Ovary (tissue), 3 donors: ENCODE measurements around the gene CD28.

Experiments used
- CTCF ChIP-seq, 3 donors: fragments of 450-650 bp in 2 of 3; fragments of 200-600 bp in 1 of 3; IDR thresholded peaks; one replicate each; pipeline versions ENCODE4 v1.5.1 to v1.8.0; 2016 to 2022; ENCODE audit warnings: antibody characterized with exemption in 3 of 3, mild to moderate bottlenecking in 1 of 3
- EP300 ChIP-seq: sonication (generic); formaldehyde crosslinking; IDR thresholded peaks from one replicate; pipeline ENCODE4 v1.6.1; 2017; ENCODE audit warnings: antibody characterized with exemption
- POLR2A ChIP-seq: fragments of 450-650 bp; IDR thresholded peaks from one replicate; pipeline ENCODE4 v1.6.1; 2017; ENCODE audit warnings: antibody characterized with exemption, mild to moderate bottlenecking, moderate library complexity
- donor health status: DM: no; HTN: no; CAD: no.

GRCh38 chr2:203678971-203679370 is 27.5 kb upstream of the CD28 start:
- TF ChIP-seq CTCF (IDR thresholded peaks at IDR 0.05), result no peak
- TF ChIP-seq POLR2A, result no peak
- TF ChIP-seq EP300, result no peak
